ENCODE data around the gene C22orf15. TPM values are rescaled to one million over a fixed set of nuclear protein-coding genes. Genes with fewer than 3 reads are reported as not detected.
A peak's percentile ranks its signal among the peaks of the same experiment; 100 is the strongest.

Gene C22orf15
- total and polyA plus RNA-seq, 4 donors, result 3.0 to 18.7 (median 10.4) TPM

GRCh38 chr22:23715806-23716375 is 46.9 kb upstream of the C22orf15 start:
- H3K36me3 ChIP-seq (ENCODE audit: control insufficient read depth in 4 of 4, insufficient read depth in 4 of 4, low read length in 4 of 4), result peaks cover 5 to 26% (median 10%) of the 10 kb centered on the region in 4 donors
- H3K9me3 ChIP-seq (ENCODE audit: control insufficient read depth in 4 of 4, insufficient read depth in 3 of 4, low read length in 3 of 4), result no peaks in the 10 kb centered on the region
- peak overlapping the region in 1 of 2 donors; percentile 10 for H3K27ac ChIP-seq (ENCODE audit: low read depth in 1 of 2, low read length in 1 of 2)
- H3K27me3 ChIP-seq (ENCODE audit: control insufficient read depth in 3 of 3, insufficient read depth in 3 of 3, low read length in 2 of 3), result no peaks in the 10 kb centered on the region
- H3K9ac ChIP-seq (ENCODE audit: insufficient read depth in 1 of 2, low read length in 2 of 2), result no peak overlapping the region
- peaks cover 0 to 13% (median 0%) of the 10 kb centered on the region in 5 donors for H3K4me1 ChIP-seq (ENCODE audit: control insufficient read depth in 5 of 5, insufficient read depth in 5 of 5, low read length in 5 of 5)
- H3K4me3 ChIP-seq, result no peak overlapping the region
- ATAC-seq (ENCODE audit: insufficient read depth, low FRiP score) (no peak), DNase-seq (no peak)
- 53 to 70% methylated on average over 18 of the region's 18 CpGs for WGBS, 2 donors
- TF ChIP-seq CTCF (IDR thresholded peaks at IDR 0.05; ENCODE audit: control extremely low read depth, extremely low read depth), result no peak

- H3K36me3 ChIP-seq (ENCODE audit: control insufficient read depth in 4 of 4, insufficient read depth in 4 of 4, low read length in 4 of 4), result peaks cover 5 to 23% (median 8%) of the 10 kb centered on the region in 4 donors
- no peaks in the 10 kb centered on the region for H3K27me3 ChIP-seq (ENCODE audit: control insufficient read depth in 3 of 3, insufficient read depth in 3 of 3, low read length in 2 of 3)
- peak overlapping the region; percentile 72 for H3K4me3 ChIP-seq
- peaks cover 0 to 13% (median 0%) of the 10 kb centered on the region in 5 donors for H3K4me1 ChIP-seq (ENCODE audit: control insufficient read depth in 5 of 5, insufficient read depth in 5 of 5, low read length in 5 of 5)
- peak overlapping the region; percentile 58 to 63 for H3K9ac ChIP-seq (ENCODE audit: insufficient read depth in 1 of 2, low read length in 2 of 2)
- DNase-seq (peak; percentile 90 to 93 (median 91)), ATAC-seq (ENCODE audit: insufficient read depth, low FRiP score) (peak; percentile 97)
- no peak for TF ChIP-seq CTCF (IDR thresholded peaks at IDR 0.05; ENCODE audit: control extremely low read depth, extremely low read depth)
- peak overlapping the region; percentile 81 to 89 for H3K27ac ChIP-seq (ENCODE audit: low read depth in 1 of 2, low read length in 1 of 2)
- no peaks in the 10 kb centered on the region for H3K9me3 ChIP-seq (ENCODE audit: control insufficient read depth in 4 of 4, insufficient read depth in 3 of 4, low read length in 3 of 4)
- WGBS, 2 donors, result 5 to 7% methylated on average over 59 to 84 of the region's 84 CpGs
These were observed 45.7 kb upstream of the C22orf15 start for GRCh38 chr22:23716811-23717801.

GRCh38 chr22:23718371-23719165 is 44.2 kb upstream of the C22orf15 start:
- Histone ChIP-seq H3K27me3 (ENCODE audit: control insufficient read depth in 3 of 3, insufficient read depth in 3 of 3, low read length in 2 of 3) (no peaks in the 10 kb centered on the region), H3K4me3 (no peak overlapping the region), H3K4me1 (ENCODE audit: control insufficient read depth in 5 of 5, insufficient read depth in 5 of 5, low read length in 5 of 5) (peaks cover 0 to 13% (median 0%) of the 10 kb centered on the region in 5 donors), H3K36me3 (ENCODE audit: control insufficient read depth in 4 of 4, insufficient read depth in 4 of 4, low read length in 4 of 4) (peaks cover 0 to 16% (median 6%) of the 10 kb centered on the region in 4 donors), H3K27ac (ENCODE audit: low read depth in 1 of 2, low read length in 1 of 2) (no peak overlapping the region), H3K9ac (ENCODE audit: insufficient read depth in 1 of 2, low read length in 2 of 2) (no peak overlapping the region), H3K9me3 (ENCODE audit: control insufficient read depth in 4 of 4, insufficient read depth in 3 of 4, low read length in 3 of 4) (no peaks in the 10 kb centered on the region)
- no peak for ATAC-seq (ENCODE audit: insufficient read depth, low FRiP score)
- no peak for TF ChIP-seq CTCF (IDR thresholded peaks at IDR 0.05; ENCODE audit: control extremely low read depth, extremely low read depth)
- 87 to 89% methylated on average over 17 of the region's 17 CpGs for WGBS, 2 donors
- DNase-seq, result peak in 1 of 3 donors; percentile 12

All from lung (tissue), 12 donors.